Astrocyte of the cerebellum (primary cell): ENCODE data around the gene VPS4A.

Source experiments
- DNase-seq: peaks from one replicate; pipeline ENCODE4 v3.0.0-alpha.2; 2011; ENCODE audit warnings: low read depth
- H3K4me3 ChIP-seq: 2 replicates; pipeline ENCODE4 v1.5.1; 2011; ENCODE audit warnings: mild to moderate bottlenecking, low read depth, low read length, moderate library complexity
- CTCF ChIP-seq: IDR thresholded peaks from 2 replicates; pipeline ENCODE4 v1.5.1; 2012; ENCODE audit warnings: low read length, low read depth, moderate library complexity, mild to moderate bottlenecking; ENCODE audit errors: missing control alignments
- in situ Hi-C: cut with HindIII; loops from 2 replicates; pipeline ENCODE4 v1.10.0; 2017; ENCODE audit warnings: low sequenced_read_pairs

The VPS4A gene

GRCh38 chr16:69320740-69321073 lies 9.6 kb downstream of the VPS4A start:
- no peak for DNase-seq
- H3K4me3 ChIP-seq, result no peak overlapping the region
- in situ Hi-C loops, result no loop called here
- TF ChIP-seq CTCF, result no peak

GRCh38 chr16:69321080-69321479 lies 9.9 kb downstream of the VPS4A start:
- no peak overlapping the region for H3K4me3 ChIP-seq
- no peak for TF ChIP-seq CTCF
- no peak for DNase-seq
- in situ Hi-C loops, result no loop called here

GRCh38 chr16:69322343-69322742 lies 11.2 kb downstream of the VPS4A start:
- DNase-seq, result no peak
- in situ Hi-C loops, result no loop called here
- H3K4me3 ChIP-seq, result no peak overlapping the region
- TF ChIP-seq CTCF, result no peak

- in situ Hi-C loops, result no loop called here
- no peak for TF ChIP-seq CTCF
- H3K4me3 ChIP-seq, result no peak overlapping the region
- DNase-seq, result no peak
Measured at GRCh38 chr16:69323415-69323814, 12.3 kb downstream of the VPS4A start.

GRCh38 chr16:69324013-69324531 lies 12.9 kb downstream of the VPS4A start:
- no peak for DNase-seq
- no peak for TF ChIP-seq CTCF
- in situ Hi-C loops, result no loop called here
- H3K4me3 ChIP-seq, result no peak overlapping the region

- in situ Hi-C loops, result no loop called here
Measured at GRCh38 chr16:69324585-69325253, 13.6 kb downstream of the VPS4A start.

More at GRCh38 chr16:69324585-69325253, 13.6 kb downstream of the VPS4A start:
- no peak for TF ChIP-seq CTCF
- no peak overlapping the region for H3K4me3 ChIP-seq
- DNase-seq, result no peak
